OCI-LY1 (cell line): ENCODE results near the gene COMMD8.

Experiments used
- H2AFZ ChIP-seq: fragments of 200-600 bp; sonication (generic), shearing (Covaris generic); 2 replicates; pipeline ENCODE4 v1.6.0; 2014; ENCODE audit warnings: antibody characterized with exemption, mild to moderate bottlenecking, low read length
- H3F3A ChIP-seq: fragments of 200-600 bp; sonication (generic), shearing (Covaris generic); 2 replicates; pipeline ENCODE4 v1.6.0; 2014; ENCODE audit warnings: mild to moderate bottlenecking, antibody characterized with exemption, low read length, moderate library complexity; ENCODE audit not compliant: insufficient read depth
- H3K27ac ChIP-seq: fragments of 200-600 bp; sonication (generic); 2 replicates; pipeline ENCODE4 v1.5.1; 2014; ENCODE audit warnings: low read length, mixed run types, mild to moderate bottlenecking, low read depth; ENCODE audit not compliant: poor library complexity, severe bottlenecking
- H3K27me3 ChIP-seq: fragments of 200-600 bp; sonication (generic); 2 replicates; pipeline ENCODE4 v1.6.0; 2014; ENCODE audit warnings: antibody characterized with exemption, mild to moderate bottlenecking, low read length, moderate library complexity; ENCODE audit not compliant: insufficient read depth
- H3K36me3 ChIP-seq: fragments of 200-600 bp; sonication (generic); 2 replicates; pipeline ENCODE4 v1.6.1; 2014; ENCODE audit warnings: mild to moderate bottlenecking, antibody characterized with exemption, low read length, moderate library complexity, mixed read lengths; ENCODE audit not compliant: insufficient read depth
- H3K4me1 ChIP-seq: fragments of 200-600 bp; sonication (generic); 2 replicates; pipeline ENCODE4 v1.5.1; 2014; ENCODE audit warnings: mild to moderate bottlenecking, low read length, moderate library complexity; ENCODE audit not compliant: insufficient read depth, severe bottlenecking
- H3K4me2 ChIP-seq: fragments of 200-600 bp; sonication (generic), shearing (Covaris generic); 2 replicates; pipeline ENCODE4 v1.6.1; 2014; ENCODE audit warnings: low read length
- H3K4me3 ChIP-seq: fragments of 200-600 bp; sonication (generic); 2 replicates; pipeline ENCODE4 v1.5.1; 2014; ENCODE audit warnings: low read length, low read depth, mild to moderate bottlenecking, mixed read lengths; ENCODE audit not compliant: poor library complexity, severe bottlenecking
- H3K79me2 ChIP-seq: fragments of 200-600 bp; shearing (Covaris generic); 2 replicates; pipeline ENCODE4 v1.6.1; 2016; ENCODE audit warnings: mixed run types, low read length, mixed read lengths; ENCODE audit not compliant: insufficient read depth
- H3K9ac ChIP-seq: fragments of 200-600 bp; sonication (generic), shearing (Covaris generic); 2 replicates; pipeline ENCODE4 v1.6.1; 2014; ENCODE audit warnings: mild to moderate bottlenecking, low read length, mixed read lengths
- H3K9me2 ChIP-seq: fragments of 200-600 bp; sonication (generic), shearing (Covaris generic); 2 replicates; pipeline ENCODE4 v1.6.1; 2014; ENCODE audit warnings: low read depth, mild to moderate bottlenecking, low read length, mixed read lengths
- H3K9me3 ChIP-seq: fragments of 200-600 bp; shearing (Covaris generic); 2 replicates; pipeline ENCODE4 v1.6.1; 2014; ENCODE audit warnings: low read length, mixed read lengths
- H4K20me1 ChIP-seq: fragments of 200-600 bp; sonication (generic), shearing (Covaris generic); 2 replicates; pipeline ENCODE4 v1.6.0; 2016; ENCODE audit warnings: mild to moderate bottlenecking, low read length; ENCODE audit not compliant: insufficient read depth
- CTCF ChIP-seq: fragments of 200-600 bp; sonication (generic), shearing (Covaris generic); IDR thresholded peaks from 2 replicates; pipeline ENCODE4 v1.5.1; 2017; ENCODE audit warnings: mild to moderate bottlenecking, antibody characterized with exemption, low read length, moderate library complexity, mixed read lengths
- EZH2 ChIP-seq: fragments of 200-600 bp; sonication (generic), shearing (Covaris generic); IDR thresholded peaks from 2 replicates; pipeline ENCODE4 v1.8.0; 2017; ENCODE audit warnings: borderline replicate concordance, mixed run types, mild to moderate bottlenecking, antibody characterized with exemption, low read length, moderate library complexity, mixed read lengths

COMMD8 gene

GRCh38 chr4:47410271-47410670 lies 53.2 kb downstream of the COMMD8 start:
- H3K4me2 ChIP-seq = no peak overlapping the region
- no peaks in the 10 kb centered on the region for H3K27me3 ChIP-seq
- H3K9ac ChIP-seq = no peak overlapping the region
- H3K79me2 ChIP-seq = no peaks in the 10 kb centered on the region
- H3K4me3 ChIP-seq = no peak overlapping the region
- H3K9me2 ChIP-seq = no peaks in the 10 kb centered on the region; the same call in 1 of the 2 replicates
- TF ChIP-seq EZH2 = no peak
- no peak for TF ChIP-seq CTCF
- H3K4me1 ChIP-seq = no peaks in the 10 kb centered on the region
- H2AFZ ChIP-seq = no peak overlapping the region
- H3K36me3 ChIP-seq = no peaks in the 10 kb centered on the region
- no peaks in the 10 kb centered on the region for H4K20me1 ChIP-seq
- no peak overlapping the region for H3K27ac ChIP-seq
- H3K9me3 ChIP-seq = no peaks in the 10 kb centered on the region
- no peaks in the 10 kb centered on the region for H3F3A ChIP-seq

GRCh38 chr4:47406408-47406807 lies 57.1 kb downstream of the COMMD8 start:
- H3K4me2 ChIP-seq = no peak overlapping the region
- H3K9me3 ChIP-seq = no peaks in the 10 kb centered on the region
- H3K4me3 ChIP-seq = no peak overlapping the region
- no peaks in the 10 kb centered on the region for H3F3A ChIP-seq
- no peaks in the 10 kb centered on the region for H3K27me3 ChIP-seq
- no peak overlapping the region for H3K9ac ChIP-seq
- no peaks in the 10 kb centered on the region for H4K20me1 ChIP-seq
- no peak overlapping the region for H2AFZ ChIP-seq
- TF ChIP-seq CTCF (no peak), EZH2 (no peak)
- H3K9me2 ChIP-seq = no peaks in the 10 kb centered on the region; the same call in 1 of the 2 replicates
- no peaks in the 10 kb centered on the region for H3K36me3 ChIP-seq
- no peak overlapping the region for H3K27ac ChIP-seq
- no peaks in the 10 kb centered on the region for H3K4me1 ChIP-seq
- no peaks in the 10 kb centered on the region for H3K79me2 ChIP-seq
